Measurements from ENCODE around the gene DDIT3.

DNA sequence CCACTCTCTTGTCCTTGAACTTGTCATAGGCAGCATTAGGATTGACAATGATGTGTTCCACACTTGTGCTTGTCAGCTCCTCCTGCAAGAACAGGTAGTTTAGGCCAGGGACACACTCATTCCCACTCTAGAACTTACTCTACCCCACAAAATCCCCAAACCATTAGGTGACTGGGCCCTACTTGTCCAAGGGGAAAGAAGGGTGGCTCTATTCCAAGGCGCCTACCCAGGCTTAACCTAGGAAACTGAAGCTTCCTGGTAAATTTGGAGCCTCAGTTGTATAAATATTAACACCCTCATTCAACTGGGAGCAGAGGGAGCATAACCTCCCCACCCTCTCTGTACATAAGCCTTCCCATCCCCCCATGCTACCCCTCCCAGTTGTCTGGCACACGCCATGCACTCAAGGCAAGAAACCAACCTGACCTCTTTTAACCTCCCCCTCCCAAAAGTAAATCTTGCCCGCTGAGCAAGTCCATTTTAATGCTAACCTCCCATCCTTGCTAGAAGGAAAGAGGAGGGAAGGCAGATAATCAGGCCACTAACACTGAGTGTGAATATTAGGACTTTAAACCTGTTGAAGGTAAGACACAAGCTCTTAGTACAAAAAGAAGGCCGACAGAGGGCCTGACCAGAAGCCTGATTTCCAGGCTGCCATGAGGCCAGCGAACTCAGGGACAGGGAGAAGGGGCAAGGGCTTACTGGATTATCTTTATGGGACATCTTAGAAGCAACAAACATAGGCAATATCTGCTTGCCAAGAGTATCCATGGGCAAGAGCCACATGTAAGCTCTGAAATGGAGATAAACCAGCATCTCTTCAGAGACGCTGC is 15.7 kb upstream of the DDIT3 start:
- TF ChIP-seq, protein P1, sequence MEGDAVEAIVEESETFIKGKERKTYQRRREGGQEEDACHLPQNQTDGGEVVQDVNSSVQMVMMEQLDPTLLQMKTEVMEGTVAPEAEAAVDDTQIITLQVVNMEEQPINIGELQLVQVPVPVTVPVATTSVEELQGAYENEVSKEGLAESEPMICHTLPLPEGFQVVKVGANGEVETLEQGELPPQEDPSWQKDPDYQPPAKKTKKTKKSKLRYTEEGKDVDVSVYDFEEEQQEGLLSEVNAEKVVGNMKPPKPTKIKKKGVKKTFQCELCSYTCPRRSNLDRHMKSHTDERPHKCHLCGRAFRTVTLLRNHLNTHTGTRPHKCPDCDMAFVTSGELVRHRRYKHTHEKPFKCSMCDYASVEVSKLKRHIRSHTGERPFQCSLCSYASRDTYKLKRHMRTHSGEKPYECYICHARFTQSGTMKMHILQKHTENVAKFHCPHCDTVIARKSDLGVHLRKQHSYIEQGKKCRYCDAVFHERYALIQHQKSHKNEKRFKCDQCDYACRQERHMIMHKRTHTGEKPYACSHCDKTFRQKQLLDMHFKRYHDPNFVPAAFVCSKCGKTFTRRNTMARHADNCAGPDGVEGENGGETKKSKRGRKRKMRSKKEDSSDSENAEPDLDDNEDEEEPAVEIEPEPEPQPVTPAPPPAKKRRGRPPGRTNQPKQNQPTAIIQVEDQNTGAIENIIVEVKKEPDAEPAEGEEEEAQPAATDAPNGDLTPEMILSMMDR (IDR thresholded peaks at IDR 0.05; ENCODE audit: low read depth, low read length, poor library complexity, severe bottlenecking), result no peak
- TF ChIP-seq EZH2phosphoT487 (IDR thresholded peaks at IDR 0.05; ENCODE audit: borderline replicate concordance, low read length), result no peak

All from DOHH2 (cell line).